GM21360 (cell line): ENCODE measurements around the gene B2M.
"Not testable (repeated sequence)": the region's sequence is repeated elsewhere in the genome, so short reads cannot be mapped to it uniquely, and the experiment has no call there.

Experiments used
- ATAC-seq: cut with Tn5 transposase; IDR thresholded peaks from one replicate; pipeline ENCODE4 v1.9.1; 2021; ENCODE audit warnings: mild to moderate bottlenecking, moderate library complexity; ENCODE audit not compliant: unreplicated experiment

The B2M gene

DNA sequence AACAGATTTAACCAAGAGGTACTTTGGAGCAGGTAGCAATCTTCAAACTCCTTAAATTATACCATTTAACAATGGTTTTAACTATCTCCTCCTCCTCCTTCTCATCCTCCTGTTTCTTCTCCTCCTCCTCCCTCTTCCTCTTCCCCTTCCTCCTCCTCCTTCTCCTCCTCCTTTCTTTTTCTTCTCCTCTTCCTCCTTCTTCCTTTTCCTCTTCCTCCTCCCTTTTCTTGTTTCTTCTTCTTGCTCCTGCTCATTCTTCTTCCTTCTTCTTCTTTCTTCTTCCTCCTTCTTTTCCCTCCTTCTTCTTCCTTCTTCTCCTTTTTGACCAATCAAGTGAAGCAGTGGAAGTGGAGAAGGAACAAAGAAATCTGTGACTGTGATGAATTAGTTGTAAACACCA lies 14.3 kb upstream of the B2M start:
- no peak for ATAC-seq

DNA sequence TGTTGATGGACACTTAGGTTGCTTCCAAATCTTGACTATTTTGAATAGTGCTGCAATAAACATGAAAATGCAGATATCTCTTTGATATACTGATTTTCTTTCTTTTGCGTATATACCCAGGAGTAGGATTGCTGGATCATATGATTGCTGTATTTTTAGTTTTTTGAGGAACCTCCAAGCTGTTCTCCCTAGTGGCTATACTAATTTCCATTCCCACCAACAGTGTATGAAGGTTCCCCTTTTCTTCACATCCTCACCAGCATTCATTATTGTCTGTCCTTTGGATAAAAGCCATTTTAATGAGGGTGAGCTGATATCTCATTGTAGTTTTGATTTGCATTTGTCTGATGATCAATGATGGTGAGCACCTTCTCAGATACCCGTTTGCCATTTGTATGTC lies 12.7 kb upstream of the B2M start:
- ATAC-seq, result no peak

DNA sequence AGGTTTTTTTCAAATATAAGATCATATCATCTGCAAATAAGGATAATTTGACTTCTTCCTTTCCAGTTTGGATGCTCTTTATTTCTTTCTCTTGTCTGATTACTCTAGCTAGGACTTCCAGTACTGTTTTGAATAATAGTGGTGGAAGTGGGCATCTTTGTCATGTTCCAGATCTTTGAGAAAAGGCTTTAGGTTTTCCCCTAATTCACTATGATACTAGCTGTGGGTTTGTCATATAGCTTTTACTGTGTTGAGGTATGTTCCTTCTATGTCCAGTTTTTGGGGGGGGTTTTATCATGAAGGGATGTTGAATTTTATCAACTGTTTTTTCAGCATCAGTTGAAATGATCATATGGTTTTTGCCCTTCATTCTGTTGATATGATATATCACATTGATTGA lies 10.6 kb upstream of the B2M start:
- ATAC-seq, result not testable (repeated sequence)

DNA sequence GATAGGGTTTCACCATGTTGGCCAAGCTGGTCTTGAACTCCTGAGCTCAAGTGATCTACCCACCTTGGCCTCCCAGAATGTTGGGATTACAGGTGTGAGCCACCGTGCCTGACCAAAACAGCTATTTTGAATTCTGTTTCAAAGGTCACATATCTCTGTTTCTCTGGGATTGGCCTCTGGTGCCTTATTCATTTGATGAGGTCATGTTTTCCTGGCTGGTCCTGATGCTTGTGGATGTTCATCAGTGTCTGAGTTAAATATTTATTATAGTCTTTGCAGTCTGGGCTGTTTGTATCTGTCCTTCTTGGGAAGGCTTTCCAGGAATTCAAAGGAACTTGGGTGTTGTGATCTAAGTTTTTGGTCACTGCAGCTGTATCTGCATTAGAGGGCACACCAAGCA lies 5.3 kb upstream of the B2M start:
- ATAC-seq, result no peak

DNA sequence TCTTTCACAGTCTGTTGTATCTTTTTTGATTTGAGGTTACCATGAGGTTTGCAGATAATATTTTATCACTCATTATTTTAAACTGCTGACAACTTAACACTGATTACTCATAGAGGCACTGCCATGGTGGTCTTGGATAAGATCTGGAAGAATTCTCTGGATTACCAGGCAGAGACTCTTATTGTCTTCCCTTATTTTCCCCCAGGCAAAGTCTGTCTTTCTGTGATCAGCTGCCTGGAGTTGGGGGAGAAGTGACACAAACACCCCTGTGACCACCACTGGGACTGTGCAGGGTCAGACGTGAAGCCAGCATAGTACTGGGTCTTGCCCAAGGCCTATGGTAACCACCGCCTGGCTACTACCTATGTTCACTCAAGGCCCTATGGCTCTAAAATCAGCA lies 4.9 kb upstream of the B2M start:
- no peak for ATAC-seq

DNA sequence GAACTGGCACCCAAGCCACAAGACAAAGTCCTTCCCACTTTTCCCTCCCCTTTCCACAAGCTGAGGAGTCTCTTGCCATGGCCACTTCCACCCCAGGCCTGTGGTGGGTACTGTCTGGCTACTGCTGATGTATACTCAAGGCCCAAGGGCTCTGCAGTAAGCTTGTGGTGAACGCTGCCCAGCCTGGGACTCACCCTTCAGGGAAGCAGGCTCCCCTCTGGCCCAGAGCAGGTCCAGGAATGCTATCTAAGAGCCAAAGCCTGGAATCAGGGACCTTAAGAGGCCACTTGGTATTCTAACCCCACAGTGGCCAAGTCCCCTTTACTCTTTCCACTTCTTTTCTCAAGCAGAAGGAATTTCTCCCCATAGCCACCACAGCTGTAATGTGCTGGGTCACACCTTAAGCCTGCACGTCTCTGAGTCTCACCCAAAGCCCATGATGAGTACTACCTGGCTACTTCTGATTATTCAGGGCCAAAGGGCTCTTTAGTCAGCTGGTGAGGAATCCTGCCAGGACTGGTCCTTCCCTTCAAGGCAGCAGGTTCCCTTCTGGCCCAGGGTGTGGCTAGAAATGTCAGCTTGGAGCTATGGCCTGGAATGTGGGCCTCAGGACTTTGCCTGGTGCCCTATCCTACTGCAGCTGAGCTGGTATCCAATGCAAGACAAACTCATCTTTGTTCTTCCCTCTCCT lies 4.2 kb upstream of the B2M start:
- no peak for ATAC-seq

DNA sequence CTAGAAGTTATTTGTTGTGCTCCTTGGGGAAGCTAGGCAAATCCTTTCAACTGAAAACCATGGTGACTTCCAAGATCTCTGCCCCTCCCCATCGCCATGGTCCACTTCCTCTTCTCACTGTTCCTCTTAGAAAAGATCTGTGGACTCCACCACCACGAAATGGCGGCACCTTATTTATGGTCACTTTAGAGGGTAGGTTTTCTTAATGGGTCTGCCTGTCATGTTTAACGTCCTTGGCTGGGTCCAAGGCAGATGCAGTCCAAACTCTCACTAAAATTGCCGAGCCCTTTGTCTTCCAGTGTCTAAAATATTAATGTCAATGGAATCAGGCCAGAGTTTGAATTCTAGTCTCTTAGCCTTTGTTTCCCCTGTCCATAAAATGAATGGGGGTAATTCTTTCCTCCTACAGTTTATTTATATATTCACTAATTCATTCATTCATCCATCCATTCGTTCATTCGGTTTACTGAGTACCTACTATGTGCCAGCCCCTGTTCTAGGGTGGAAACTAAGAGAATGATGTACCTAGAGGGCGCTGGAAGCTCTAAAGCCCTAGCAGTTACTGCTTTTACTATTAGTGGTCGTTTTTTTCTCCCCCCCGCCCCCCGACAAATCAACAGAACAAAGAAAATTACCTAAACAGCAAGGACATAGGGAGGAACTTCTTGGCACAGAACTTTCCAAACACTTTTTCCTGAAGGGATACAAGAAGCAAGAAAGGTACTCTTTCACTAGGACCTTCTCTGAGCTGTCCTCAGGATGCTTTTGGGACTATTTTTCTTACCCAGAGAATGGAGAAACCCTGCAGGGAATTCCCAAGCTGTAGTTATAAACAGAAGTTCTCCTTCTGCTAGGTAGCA lies 851 bp upstream of the B2M start:
- ATAC-seq, result no peak

DNA sequence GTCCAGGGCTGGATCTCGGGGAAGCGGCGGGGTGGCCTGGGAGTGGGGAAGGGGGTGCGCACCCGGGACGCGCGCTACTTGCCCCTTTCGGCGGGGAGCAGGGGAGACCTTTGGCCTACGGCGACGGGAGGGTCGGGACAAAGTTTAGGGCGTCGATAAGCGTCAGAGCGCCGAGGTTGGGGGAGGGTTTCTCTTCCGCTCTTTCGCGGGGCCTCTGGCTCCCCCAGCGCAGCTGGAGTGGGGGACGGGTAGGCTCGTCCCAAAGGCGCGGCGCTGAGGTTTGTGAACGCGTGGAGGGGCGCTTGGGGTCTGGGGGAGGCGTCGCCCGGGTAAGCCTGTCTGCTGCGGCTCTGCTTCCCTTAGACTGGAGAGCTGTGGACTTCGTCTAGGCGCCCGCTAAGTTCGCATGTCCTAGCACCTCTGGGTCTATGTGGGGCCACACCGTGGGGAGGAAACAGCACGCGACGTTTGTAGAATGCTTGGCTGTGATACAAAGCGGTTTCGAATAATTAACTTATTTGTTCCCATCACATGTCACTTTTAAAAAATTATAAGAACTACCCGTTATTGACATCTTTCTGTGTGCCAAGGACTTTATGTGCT lies 527 bp downstream of the B2M start:
- ATAC-seq, result peak; percentile 18

DNA sequence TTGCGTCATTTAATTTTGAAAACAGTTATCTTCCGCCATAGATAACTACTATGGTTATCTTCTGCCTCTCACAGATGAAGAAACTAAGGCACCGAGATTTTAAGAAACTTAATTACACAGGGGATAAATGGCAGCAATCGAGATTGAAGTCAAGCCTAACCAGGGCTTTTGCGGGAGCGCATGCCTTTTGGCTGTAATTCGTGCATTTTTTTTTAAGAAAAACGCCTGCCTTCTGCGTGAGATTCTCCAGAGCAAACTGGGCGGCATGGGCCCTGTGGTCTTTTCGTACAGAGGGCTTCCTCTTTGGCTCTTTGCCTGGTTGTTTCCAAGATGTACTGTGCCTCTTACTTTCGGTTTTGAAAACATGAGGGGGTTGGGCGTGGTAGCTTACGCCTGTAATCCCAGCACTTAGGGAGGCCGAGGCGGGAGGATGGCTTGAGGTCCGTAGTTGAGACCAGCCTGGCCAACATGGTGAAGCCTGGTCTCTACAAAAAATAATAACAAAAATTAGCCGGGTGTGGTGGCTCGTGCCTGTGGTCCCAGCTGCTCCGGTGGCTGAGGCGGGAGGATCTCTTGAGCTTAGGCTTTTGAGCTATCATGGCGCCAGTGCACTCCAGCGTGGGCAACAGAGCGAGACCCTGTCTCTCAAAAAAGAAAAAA lies 1.2 kb downstream of the B2M start:
- ATAC-seq, result no peak

DNA sequence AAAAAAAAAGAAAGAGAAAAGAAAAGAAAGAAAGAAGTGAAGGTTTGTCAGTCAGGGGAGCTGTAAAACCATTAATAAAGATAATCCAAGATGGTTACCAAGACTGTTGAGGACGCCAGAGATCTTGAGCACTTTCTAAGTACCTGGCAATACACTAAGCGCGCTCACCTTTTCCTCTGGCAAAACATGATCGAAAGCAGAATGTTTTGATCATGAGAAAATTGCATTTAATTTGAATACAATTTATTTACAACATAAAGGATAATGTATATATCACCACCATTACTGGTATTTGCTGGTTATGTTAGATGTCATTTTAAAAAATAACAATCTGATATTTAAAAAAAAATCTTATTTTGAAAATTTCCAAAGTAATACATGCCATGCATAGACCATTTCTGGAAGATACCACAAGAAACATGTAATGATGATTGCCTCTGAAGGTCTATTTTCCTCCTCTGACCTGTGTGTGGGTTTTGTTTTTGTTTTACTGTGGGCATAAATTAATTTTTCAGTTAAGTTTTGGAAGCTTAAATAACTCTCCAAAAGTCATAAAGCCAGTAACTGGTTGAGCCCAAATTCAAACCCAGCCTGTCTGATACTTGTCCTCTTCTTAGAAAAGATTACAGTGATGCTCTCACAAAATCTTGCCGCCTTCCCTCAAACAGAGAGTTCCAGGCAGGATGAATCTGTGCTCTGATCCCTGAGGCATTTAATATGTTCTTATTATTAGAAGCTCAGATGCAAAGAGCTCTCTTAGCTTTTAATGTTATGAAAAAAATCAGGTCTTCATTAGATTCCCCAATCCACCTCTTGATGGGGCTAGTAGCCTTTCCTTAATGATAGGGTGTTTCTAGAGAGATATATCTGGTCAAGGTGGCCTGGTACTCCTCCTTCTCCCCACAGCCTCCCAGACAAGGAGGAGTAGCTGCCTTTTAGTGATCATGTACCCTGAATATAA lies 2.0 kb downstream of the B2M start:
- no peak for ATAC-seq

DNA sequence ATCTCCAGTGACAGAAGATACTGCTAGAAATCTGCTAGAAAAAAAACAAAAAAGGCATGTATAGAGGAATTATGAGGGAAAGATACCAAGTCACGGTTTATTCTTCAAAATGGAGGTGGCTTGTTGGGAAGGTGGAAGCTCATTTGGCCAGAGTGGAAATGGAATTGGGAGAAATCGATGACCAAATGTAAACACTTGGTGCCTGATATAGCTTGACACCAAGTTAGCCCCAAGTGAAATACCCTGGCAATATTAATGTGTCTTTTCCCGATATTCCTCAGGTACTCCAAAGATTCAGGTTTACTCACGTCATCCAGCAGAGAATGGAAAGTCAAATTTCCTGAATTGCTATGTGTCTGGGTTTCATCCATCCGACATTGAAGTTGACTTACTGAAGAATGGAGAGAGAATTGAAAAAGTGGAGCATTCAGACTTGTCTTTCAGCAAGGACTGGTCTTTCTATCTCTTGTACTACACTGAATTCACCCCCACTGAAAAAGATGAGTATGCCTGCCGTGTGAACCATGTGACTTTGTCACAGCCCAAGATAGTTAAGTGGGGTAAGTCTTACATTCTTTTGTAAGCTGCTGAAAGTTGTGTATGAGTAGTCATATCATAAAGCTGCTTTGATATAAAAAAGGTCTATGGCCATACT lies 4.0 kb downstream of the B2M start:
- no peak for ATAC-seq

DNA sequence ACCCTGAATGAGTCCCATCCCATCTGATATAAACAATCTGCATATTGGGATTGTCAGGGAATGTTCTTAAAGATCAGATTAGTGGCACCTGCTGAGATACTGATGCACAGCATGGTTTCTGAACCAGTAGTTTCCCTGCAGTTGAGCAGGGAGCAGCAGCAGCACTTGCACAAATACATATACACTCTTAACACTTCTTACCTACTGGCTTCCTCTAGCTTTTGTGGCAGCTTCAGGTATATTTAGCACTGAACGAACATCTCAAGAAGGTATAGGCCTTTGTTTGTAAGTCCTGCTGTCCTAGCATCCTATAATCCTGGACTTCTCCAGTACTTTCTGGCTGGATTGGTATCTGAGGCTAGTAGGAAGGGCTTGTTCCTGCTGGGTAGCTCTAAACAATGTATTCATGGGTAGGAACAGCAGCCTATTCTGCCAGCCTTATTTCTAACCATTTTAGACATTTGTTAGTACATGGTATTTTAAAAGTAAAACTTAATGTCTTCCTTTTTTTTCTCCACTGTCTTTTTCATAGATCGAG lies 4.5 kb downstream of the B2M start:
- no peak for ATAC-seq

DNA sequence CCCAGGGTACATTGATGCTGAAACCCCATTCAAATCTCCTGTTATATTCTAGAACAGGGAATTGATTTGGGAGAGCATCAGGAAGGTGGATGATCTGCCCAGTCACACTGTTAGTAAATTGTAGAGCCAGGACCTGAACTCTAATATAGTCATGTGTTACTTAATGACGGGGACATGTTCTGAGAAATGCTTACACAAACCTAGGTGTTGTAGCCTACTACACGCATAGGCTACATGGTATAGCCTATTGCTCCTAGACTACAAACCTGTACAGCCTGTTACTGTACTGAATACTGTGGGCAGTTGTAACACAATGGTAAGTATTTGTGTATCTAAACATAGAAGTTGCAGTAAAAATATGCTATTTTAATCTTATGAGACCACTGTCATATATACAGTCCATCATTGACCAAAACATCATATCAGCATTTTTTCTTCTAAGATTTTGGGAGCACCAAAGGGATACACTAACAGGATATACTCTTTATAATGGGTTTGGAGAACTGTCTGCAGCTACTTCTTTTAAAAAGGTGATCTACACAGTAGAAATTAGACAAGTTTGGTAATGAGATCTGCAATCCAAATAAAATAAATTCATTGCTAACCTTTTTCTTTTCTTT lies 5.8 kb downstream of the B2M start:
- no peak for ATAC-seq

DNA sequence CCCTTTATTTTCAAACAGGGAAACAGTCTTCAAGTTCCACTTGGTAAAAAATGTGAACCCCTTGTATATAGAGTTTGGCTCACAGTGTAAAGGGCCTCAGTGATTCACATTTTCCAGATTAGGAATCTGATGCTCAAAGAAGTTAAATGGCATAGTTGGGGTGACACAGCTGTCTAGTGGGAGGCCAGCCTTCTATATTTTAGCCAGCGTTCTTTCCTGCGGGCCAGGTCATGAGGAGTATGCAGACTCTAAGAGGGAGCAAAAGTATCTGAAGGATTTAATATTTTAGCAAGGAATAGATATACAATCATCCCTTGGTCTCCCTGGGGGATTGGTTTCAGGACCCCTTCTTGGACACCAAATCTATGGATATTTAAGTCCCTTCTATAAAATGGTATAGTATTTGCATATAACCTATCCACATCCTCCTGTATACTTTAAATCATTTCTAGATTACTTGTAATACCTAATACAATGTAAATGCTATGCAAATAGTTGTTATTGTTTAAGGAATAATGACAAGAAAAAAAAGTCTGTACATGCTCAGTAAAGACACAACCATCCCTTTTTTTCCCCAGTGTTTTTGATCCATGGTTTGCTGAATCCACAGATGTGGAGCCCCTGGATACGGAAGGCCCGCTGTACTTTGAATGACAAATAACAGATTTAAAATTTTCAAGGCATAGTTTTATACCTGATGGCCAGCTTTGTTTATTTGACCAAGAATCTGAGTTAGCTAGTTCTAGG lies 7.0 kb downstream of the B2M start:
- no peak for ATAC-seq

DNA sequence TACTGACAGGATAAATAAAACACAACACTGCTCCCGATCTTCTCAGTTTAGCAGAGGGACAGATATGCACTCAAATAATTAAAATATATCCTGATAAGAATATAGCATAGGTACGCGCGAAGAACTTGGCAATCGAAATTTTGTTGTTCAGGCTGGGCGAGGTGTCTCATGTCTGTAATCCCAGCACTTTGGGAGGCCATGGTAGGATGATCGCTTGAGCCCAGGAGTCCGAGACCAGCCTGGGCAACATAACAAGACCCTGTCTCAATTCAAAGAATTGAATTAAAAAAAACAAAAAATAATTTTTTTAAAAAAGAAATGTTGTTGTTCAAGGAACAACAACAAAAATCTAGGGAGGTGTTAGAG lies 7.6 kb downstream of the B2M start:
- ATAC-seq, result no peak

DNA sequence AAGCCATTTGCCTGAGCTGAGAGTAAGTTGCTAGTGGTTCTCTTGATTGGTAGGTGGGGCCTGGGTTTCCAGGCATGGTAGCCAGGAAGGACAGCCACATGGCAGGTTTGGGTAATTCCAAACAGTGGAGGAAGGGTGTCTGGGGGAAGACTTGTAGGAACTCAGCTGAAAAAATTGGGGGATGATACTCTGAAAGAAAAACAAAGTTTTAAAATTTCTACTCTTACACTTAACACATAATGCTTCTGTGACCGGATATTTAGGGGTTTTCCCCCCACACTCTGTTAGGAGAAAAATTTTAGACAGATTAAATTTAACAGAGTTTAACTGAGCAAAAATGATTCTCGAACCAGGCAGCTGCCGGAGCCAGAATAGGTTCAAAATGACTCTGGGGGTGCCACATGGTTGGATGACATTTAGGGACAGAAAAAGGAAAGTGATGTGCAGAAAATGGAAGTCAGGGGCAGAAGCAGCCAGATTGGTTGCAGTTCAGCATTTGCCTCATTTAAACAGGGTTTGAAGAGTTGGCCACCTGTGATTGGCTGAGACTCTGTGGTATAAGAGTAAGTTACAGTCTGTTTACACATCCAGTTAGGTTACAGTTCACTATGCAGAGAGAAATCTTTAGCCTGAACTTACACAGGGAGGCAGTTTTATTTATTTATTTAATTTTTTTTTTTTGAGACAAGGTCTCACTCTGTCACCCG lies 8.1 kb downstream of the B2M start:
- peak; percentile 44 for ATAC-seq

DNA sequence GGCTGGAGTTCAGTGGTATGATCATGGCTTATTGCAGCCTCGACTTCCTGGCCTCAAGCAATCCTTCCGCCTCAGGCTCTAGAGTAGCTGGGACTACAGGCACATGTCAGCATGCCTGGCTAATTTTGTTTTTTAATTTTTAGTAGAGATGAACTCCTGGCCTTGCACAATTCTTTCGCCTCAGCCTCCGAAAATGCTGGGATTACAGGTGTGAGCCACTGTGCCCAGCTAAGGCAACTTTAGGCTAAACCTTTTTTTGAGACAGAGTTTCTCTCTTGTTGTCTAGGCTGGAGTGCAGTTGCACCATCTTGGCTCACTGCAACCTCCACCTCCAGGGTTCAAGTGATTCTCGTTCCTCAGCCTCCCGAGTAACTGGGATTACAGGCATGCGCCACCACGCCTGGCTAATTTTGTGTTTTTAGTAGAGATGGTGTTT lies 8.7 kb downstream of the B2M start:
- ATAC-seq, result not testable (repeated sequence)
